GM18499 (cell line): ENCODE results near the gene LIX1.
"Not testable (repeated sequence)": the region's sequence is repeated elsewhere in the genome, so short reads cannot be mapped to it uniquely, and the experiment has no call there.

Experiments used
- ATAC-seq: cut with Tn5 transposase; IDR thresholded peaks from one replicate; pipeline ENCODE4 v1.9.1; 2021; ENCODE audit warnings: moderate number of reproducible peaks; ENCODE audit not compliant: insufficient read depth, unreplicated experiment

LIX1 gene

GRCh38 chr5:97106216-97106581 is 36.2 kb downstream of the LIX1 start:
- no peak for ATAC-seq

- ATAC-seq: no peak
Measured at GRCh38 chr5:97105501-97106215, 36.8 kb downstream of the LIX1 start.

GRCh38 chr5:97102010-97102470 is 40.4 kb downstream of the LIX1 start:
- ATAC-seq: no peak

- no peak for ATAC-seq
Measured at GRCh38 chr5:97101189-97101910, 41.1 kb downstream of the LIX1 start.

GRCh38 chr5:97100476-97100875 is 41.9 kb downstream of the LIX1 start:
- no peak for ATAC-seq

GRCh38 chr5:97098922-97099321 is 43.5 kb downstream of the LIX1 start:
- ATAC-seq: no peak

- ATAC-seq: no peak
Measured at GRCh38 chr5:97097326-97098230, 44.8 kb downstream of the LIX1 start.

- no peak for ATAC-seq
Measured at GRCh38 chr5:97096846-97097245, 45.6 kb downstream of the LIX1 start.

GRCh38 chr5:97096191-97096590 is 46.2 kb downstream of the LIX1 start:
- ATAC-seq: no peak

- peak; percentile 11 for ATAC-seq
Measured at GRCh38 chr5:97095318-97095732, 47.1 kb downstream of the LIX1 start.

- peak; percentile 91 for ATAC-seq
Measured at GRCh38 chr5:97094579-97095317, 47.7 kb downstream of the LIX1 start.

GRCh38 chr5:97093193-97093592 is 49.2 kb downstream of the LIX1 start:
- ATAC-seq: no peak

- ATAC-seq: no peak
Measured at GRCh38 chr5:97090944-97091343, 51.5 kb downstream of the LIX1 start.

- no peak for ATAC-seq
Measured at GRCh38 chr5:97089149-97089801, 53.1 kb downstream of the LIX1 start.

GRCh38 chr5:97088774-97089148 is 53.6 kb downstream of the LIX1 start:
- no peak for ATAC-seq

GRCh38 chr5:97087138-97087537 is 55.3 kb downstream of the LIX1 start:
- no peak for ATAC-seq

- ATAC-seq: no peak
Measured at GRCh38 chr5:97085459-97086181, 56.8 kb downstream of the LIX1 start.

GRCh38 chr5:97084782-97085458 is 57.5 kb downstream of the LIX1 start:
- ATAC-seq: not testable (repeated sequence)
